Mesenchymal stem cell (in vitro differentiated cells and primary cell): ENCODE measurements around the gene BABAM2.

Source experiments
- DNase-seq: peaks from one replicate; pipeline ENCODE4 v3.0.0-alpha.2; 2013
- H2AFZ ChIP-seq: one replicate; pipeline ENCODE4 v1.6.1; 2013; ENCODE audit warnings: low read depth, mild to moderate bottlenecking, control low read depth, inconsistent platforms, low read length, moderate library complexity
- H2AK5ac ChIP-seq: 2 replicates; pipeline ENCODE4 v1.6.1; 2013; ENCODE audit warnings: low read length, moderate library complexity, mild to moderate bottlenecking, inconsistent platforms; ENCODE audit not compliant: severe bottlenecking
- H2BK120ac ChIP-seq: one replicate; pipeline ENCODE4 v1.6.1; 2013; ENCODE audit warnings: low read depth, mild to moderate bottlenecking, inconsistent platforms, low read length, moderate library complexity
- H2BK12ac ChIP-seq, 2 experiments: one replicate each; pipeline ENCODE4 v1.6.1; 2013; ENCODE audit warnings: inconsistent platforms in 2 of 2, low read length in 2 of 2, mild to moderate bottlenecking in 2 of 2, moderate library complexity in 2 of 2, control low read depth in 1 of 2
- H2BK15ac ChIP-seq: one replicate; pipeline ENCODE4 v1.6.1; 2013; ENCODE audit warnings: mild to moderate bottlenecking, low read depth, inconsistent platforms; ENCODE audit not compliant: poor library complexity, severe bottlenecking
- H2BK5ac ChIP-seq: 2 replicates; pipeline ENCODE4 v1.6.1; 2013; ENCODE audit warnings: low read depth, mild to moderate bottlenecking, low read length, control low read depth, inconsistent platforms; ENCODE audit not compliant: poor library complexity, severe bottlenecking
- H3K14ac ChIP-seq, 2 experiments: one replicate each; pipeline ENCODE4 v1.6.1; 2013; ENCODE audit warnings: inconsistent platforms in 2 of 2, low read length in 2 of 2, control low read depth in 1 of 2, mild to moderate bottlenecking in 1 of 2, moderate library complexity in 1 of 2
- H3K18ac ChIP-seq, 2 experiments: one replicate each; pipeline ENCODE4 v1.6.1; 2013; ENCODE audit warnings: inconsistent platforms in 2 of 2, low read length in 2 of 2, control low read depth in 1 of 2, low read depth in 1 of 2, mild to moderate bottlenecking in 1 of 2
- H3K23ac ChIP-seq, 2 experiments: one replicate each; pipeline ENCODE4 v1.6.1; 2013; ENCODE audit warnings: inconsistent platforms in 2 of 2, low read length in 2 of 2, mild to moderate bottlenecking in 2 of 2, moderate library complexity in 2 of 2, control low read depth in 1 of 2
- H3K27ac ChIP-seq: 2 replicates; pipeline ENCODE4 v1.5.1; 2013; ENCODE audit warnings: mild to moderate bottlenecking, moderate library complexity, low read length, control low read depth, inconsistent platforms; ENCODE audit not compliant: poor library complexity, severe bottlenecking
- H3K27me3 ChIP-seq, 2 experiments: 2 replicates each; pipeline versions ENCODE4 v1.6.1 to v1.7.0; 2013; ENCODE audit warnings: low read length in 2 of 2, mild to moderate bottlenecking in 2 of 2, moderate library complexity in 2 of 2, control low read depth in 1 of 2, inconsistent platforms in 1 of 2; ENCODE audit not compliant: control insufficient read depth in 1 of 2, insufficient read depth in 1 of 2
- H3K36me3 ChIP-seq, 2 experiments: 2 replicates each; pipeline versions ENCODE4 v1.6.1 to v1.7.0; 2013; ENCODE audit warnings: low read length in 2 of 2, control low read depth in 1 of 2, inconsistent platforms in 1 of 2, low read depth in 1 of 2, mild to moderate bottlenecking in 1 of 2; ENCODE audit not compliant: insufficient read depth in 2 of 2, control insufficient read depth in 1 of 2
- H3K4ac ChIP-seq, 2 experiments: one replicate each; pipeline ENCODE4 v1.6.1; 2013; ENCODE audit warnings: inconsistent platforms in 2 of 2, low read length in 2 of 2, mild to moderate bottlenecking in 2 of 2, moderate library complexity in 2 of 2, control low read depth in 1 of 2, low read depth in 1 of 2
- H3K4me1 ChIP-seq: 2 replicates; pipeline ENCODE4 v1.6.1; 2013; ENCODE audit warnings: low read depth, low read length, control low read depth; ENCODE audit not compliant: control insufficient read depth, insufficient read depth
- H3K4me2 ChIP-seq: 2 replicates; pipeline ENCODE4 v1.6.1; 2013; ENCODE audit warnings: low read length, mild to moderate bottlenecking, inconsistent platforms; ENCODE audit not compliant: poor library complexity, severe bottlenecking
- H3K4me3 ChIP-seq, 2 experiments: 2 replicates each; pipeline versions ENCODE4 v1.5.1 to v1.7.0; 2013; ENCODE audit warnings: low read length in 2 of 2, mild to moderate bottlenecking in 2 of 2, control low read depth in 1 of 2, low read depth in 1 of 2; ENCODE audit not compliant: insufficient read depth in 1 of 2
- H3K79me1 ChIP-seq: replicated peaks from 2 replicates; pipeline ENCODE4 v1.6.1; 2013; ENCODE audit warnings: mild to moderate bottlenecking, control low read depth, low read length, inconsistent platforms; ENCODE audit not compliant: poor library complexity, severe bottlenecking
- H3K9ac ChIP-seq: 2 replicates; pipeline ENCODE4 v1.7.0; 2013; ENCODE audit warnings: mild to moderate bottlenecking, low read length, moderate library complexity
- H3K9me3 ChIP-seq: 2 replicates; pipeline ENCODE4 v1.7.0; 2013; ENCODE audit warnings: mild to moderate bottlenecking, low read length; ENCODE audit not compliant: control insufficient read depth
- H4K8ac ChIP-seq: one replicate; pipeline ENCODE4 v1.6.1; 2013; ENCODE audit warnings: inconsistent platforms, mild to moderate bottlenecking, low read length, moderate library complexity
- H4K91ac ChIP-seq: one replicate; pipeline ENCODE4 v1.6.1; 2013; ENCODE audit warnings: mild to moderate bottlenecking, low read length, inconsistent platforms
- WGBS: methylation state at CpG from one replicate; pipeline ENCODE4 v1.1.7; 2013; ENCODE audit warnings: mixed read lengths; 5-methylcytosine and 5-hydroxymethylcytosine counted together

The BABAM2 gene

GRCh38 chr2:27991146-27991545 is 100.6 kb downstream of the BABAM2 start:
- Histone ChIP-seq H3K18ac (no peak overlapping the region), H3K23ac (no peak overlapping the region), H4K91ac (no peak overlapping the region), H2BK5ac (no peak overlapping the region), H2AK5ac (no peak overlapping the region), H3K9ac (no peak overlapping the region), H2AFZ (no peak overlapping the region), H3K14ac (no peak overlapping the region), H2BK120ac (no peak overlapping the region), H3K4me1 (peaks cover 1% of the 10 kb centered on the region), H3K4ac (no peak overlapping the region), H3K4me2 (no peak overlapping the region), H3K9me3 (no peaks in the 10 kb centered on the region), H4K8ac (no peak overlapping the region), H3K36me3 (peaks cover 3 to 11% of the 10 kb centered on the region in 2 experiments), H2BK15ac (no peak overlapping the region), H3K79me1 (peaks cover 12% of the 10 kb centered on the region), H3K27me3 (no peaks in the 10 kb centered on the region), H3K27ac (no peak overlapping the region), H2BK12ac (no peak overlapping the region), H3K4me3 (no peak overlapping the region)
- WGBS, result 100% methylated on average over 1 of the region's 1 CpG
- no peak for DNase-seq

- Histone ChIP-seq H4K8ac (no peak overlapping the region), H3K79me1 (peaks cover 12% of the 10 kb centered on the region), H3K4me3 (peak overlapping the region in 1 of 2 experiments; percentile 20), H2AK5ac (no peak overlapping the region), H2BK120ac (no peak overlapping the region), H3K18ac (peak overlapping the region in 1 of 2 experiments; percentile 40), H3K9me3 (no peaks in the 10 kb centered on the region), H3K23ac (no peak overlapping the region), H4K91ac (no peak overlapping the region), H3K27me3 (no peaks in the 10 kb centered on the region), H3K4ac (no peak overlapping the region), H3K9ac (peak overlapping the region; percentile 39), H2AFZ (no peak overlapping the region), H3K4me1 (peaks cover 1% of the 10 kb centered on the region), H2BK15ac (no peak overlapping the region), H3K14ac (no peak overlapping the region), H3K4me2 (no peak overlapping the region), H2BK5ac (no peak overlapping the region), H3K36me3 (peaks cover 3 to 16% of the 10 kb centered on the region in 2 experiments), H3K27ac (no peak overlapping the region), H2BK12ac (no peak overlapping the region)
- peak; percentile 41 for DNase-seq
Observed at GRCh38 chr2:27992787-27993401, 102.4 kb downstream of the BABAM2 start.

DNA sequence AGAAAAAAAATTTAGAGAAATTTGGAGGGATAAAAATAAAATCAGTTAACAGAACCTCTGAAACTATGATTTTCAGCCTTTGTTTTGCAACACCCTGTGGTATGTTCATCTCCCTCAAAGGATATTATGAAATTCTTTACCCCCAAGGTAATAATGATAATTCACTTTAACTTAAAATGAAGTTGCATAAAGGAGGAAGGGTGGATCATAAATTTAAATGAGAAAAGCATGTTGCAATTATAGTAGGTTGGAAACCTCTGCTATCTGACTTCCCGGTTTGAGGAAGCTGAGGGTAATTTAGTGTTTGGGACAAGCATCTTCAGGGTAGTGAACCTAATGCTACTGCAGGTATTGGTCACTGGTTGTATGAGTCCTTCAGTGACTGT is 102.9 kb downstream of the BABAM2 start:
- H4K91ac ChIP-seq, result no peak overlapping the region
- H2BK5ac ChIP-seq, result no peak overlapping the region
- peak overlapping the region in 1 of 2 experiments; percentile 20 for H3K4me3 ChIP-seq
- H3K9ac ChIP-seq, result peak overlapping the region; percentile 39
- peaks cover 12% of the 10 kb centered on the region for H3K79me1 ChIP-seq
- no peak overlapping the region for H3K18ac ChIP-seq
- no peak overlapping the region for H3K4ac ChIP-seq
- no peak overlapping the region for H3K4me2 ChIP-seq
- H2AK5ac ChIP-seq, result no peak overlapping the region
- no peaks in the 10 kb centered on the region for H3K9me3 ChIP-seq
- H2BK15ac ChIP-seq, result no peak overlapping the region
- H3K23ac ChIP-seq, result no peak overlapping the region
- no peak overlapping the region for H4K8ac ChIP-seq
- DNase-seq, result no peak
- H3K14ac ChIP-seq, result no peak overlapping the region
- no peaks in the 10 kb centered on the region for H3K27me3 ChIP-seq
- H2BK120ac ChIP-seq, result no peak overlapping the region
- H3K27ac ChIP-seq, result peak overlapping the region; percentile 14
- no peak overlapping the region for H2AFZ ChIP-seq
- H3K36me3 ChIP-seq, result peaks cover 3 to 16% of the 10 kb centered on the region in 2 experiments
- no peak overlapping the region for H2BK12ac ChIP-seq
- H3K4me1 ChIP-seq, result peaks cover 1% of the 10 kb centered on the region
- 81% methylated on average over 1 of the region's 1 CpG for WGBS

- Histone ChIP-seq H3K4me1 (peaks cover 1% of the 10 kb centered on the region), H4K91ac (no peak overlapping the region), H3K79me1 (peaks cover 12% of the 10 kb centered on the region), H2BK5ac (no peak overlapping the region), H3K14ac (no peak overlapping the region), H3K27ac (no peak overlapping the region), H3K36me3 (peaks cover 3 to 16% of the 10 kb centered on the region in 2 experiments), H3K23ac (no peak overlapping the region), H3K4me2 (no peak overlapping the region), H3K18ac (no peak overlapping the region), H2BK12ac (no peak overlapping the region), H3K9ac (no peak overlapping the region), H3K9me3 (no peaks in the 10 kb centered on the region), H2AFZ (no peak overlapping the region), H2AK5ac (no peak overlapping the region), H2BK120ac (no peak overlapping the region), H4K8ac (no peak overlapping the region), H2BK15ac (no peak overlapping the region), H3K27me3 (no peaks in the 10 kb centered on the region), H3K4me3 (peak overlapping the region in 1 of 2 experiments; percentile 9), H3K4ac (no peak overlapping the region)
- WGBS, result 96% methylated on average over 4 of the region's 5 CpGs
- DNase-seq, result no peak
Observed at GRCh38 chr2:27993950-27994728, 103.6 kb downstream of the BABAM2 start.
